GM18858 (cell line): ENCODE results near the gene CASTOR1.

ENCODE experiments used
- ATAC-seq: cut with Tn5 transposase; IDR thresholded peaks from one replicate; pipeline ENCODE4 v1.9.1; 2021; ENCODE audit not compliant: unreplicated experiment

Gene CASTOR1

DNA sequence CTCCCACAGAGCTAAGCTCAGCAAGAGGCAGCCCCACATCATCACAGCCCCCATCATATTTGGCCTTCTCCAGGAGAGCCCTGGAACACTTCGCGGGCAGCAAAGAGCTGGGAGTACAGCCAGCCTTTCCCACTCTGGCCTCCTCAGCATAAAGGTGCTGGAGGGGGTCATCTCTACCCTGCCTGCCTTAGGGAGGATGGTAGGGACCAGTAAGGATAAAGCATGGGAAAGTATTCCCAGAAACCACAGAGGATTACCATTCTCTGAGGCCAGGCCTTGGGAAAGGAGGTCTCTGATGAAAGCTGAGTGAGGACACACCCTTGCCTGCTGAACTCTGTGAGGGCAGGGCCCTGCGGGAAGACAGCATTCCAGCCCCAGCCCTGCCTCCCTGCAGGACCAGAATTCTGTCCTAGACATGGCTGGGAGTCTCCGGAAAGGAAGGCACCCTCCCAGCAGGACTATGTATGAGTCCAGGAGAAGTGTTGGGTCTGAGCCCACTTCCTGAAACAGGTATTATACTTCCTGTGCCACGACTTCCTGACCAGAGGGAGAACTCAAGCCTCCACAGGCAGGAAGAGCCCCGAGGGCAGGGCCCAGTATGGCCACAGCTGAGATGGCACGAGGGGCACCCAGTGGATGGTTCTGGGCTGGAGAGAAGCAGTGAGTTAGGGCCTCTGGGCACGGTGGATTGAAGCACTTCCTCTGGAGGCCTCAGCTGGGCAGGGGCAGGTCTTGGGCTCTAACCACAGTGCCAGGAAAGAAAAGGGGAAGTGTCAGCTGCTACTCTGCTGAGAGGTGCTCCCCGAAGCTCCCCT is 12.9 kb upstream of the CASTOR1 start:
- ATAC-seq = no peak

DNA sequence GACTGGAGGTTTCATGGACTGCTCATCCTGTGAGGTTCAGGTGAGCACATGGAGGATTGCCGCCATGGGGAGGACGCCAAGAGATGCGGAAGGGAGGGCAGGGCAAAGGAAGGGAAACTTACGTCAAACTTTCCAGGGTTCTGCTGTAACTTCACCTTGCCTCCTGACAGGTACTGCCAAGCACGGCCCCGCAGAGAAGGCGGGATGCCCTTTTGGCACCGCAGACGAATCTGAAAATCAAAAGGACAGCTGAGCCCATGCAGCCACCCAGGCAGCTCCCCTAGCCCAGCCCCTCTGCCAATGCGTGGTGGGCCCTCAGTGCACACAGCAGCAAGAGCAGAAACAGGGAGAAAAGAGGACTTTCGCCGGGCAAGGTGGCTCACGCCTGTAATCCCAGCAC is 10.0 kb upstream of the CASTOR1 start:
- ATAC-seq = no peak

DNA sequence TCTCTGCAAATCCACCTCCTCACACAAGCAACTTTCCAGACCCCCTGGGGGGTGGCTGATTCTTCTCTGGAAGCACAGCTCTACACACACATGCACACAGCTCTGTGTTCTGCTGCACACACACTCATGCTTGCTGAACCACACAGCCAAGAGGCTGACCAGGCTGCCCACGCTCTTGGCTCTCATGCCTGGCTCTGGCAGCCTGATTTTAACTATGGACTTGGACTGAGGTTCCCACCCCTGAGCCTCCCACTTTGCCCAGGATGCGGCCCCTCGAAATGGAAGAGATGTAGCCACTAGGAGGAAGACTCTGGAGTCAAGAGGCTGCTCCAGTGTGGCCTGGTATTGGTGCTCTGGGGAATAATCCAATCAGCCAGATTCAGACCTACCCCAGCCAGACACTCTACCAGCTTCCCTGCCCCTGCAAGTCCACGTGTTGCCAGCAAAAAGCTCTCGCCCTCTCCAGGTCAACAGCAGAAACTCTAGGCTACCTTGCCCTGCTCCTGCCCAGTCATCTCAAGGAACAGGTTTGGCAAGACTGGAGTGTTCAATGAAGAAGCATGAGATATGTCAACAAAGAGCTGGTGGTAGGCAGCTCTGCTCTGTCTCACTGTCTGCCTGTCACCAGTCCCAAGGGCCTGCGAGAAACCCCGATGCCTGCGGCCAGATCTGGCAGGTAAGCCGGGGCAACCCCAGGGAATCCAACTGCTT is 8.8 kb upstream of the CASTOR1 start:
- ATAC-seq = no peak

DNA sequence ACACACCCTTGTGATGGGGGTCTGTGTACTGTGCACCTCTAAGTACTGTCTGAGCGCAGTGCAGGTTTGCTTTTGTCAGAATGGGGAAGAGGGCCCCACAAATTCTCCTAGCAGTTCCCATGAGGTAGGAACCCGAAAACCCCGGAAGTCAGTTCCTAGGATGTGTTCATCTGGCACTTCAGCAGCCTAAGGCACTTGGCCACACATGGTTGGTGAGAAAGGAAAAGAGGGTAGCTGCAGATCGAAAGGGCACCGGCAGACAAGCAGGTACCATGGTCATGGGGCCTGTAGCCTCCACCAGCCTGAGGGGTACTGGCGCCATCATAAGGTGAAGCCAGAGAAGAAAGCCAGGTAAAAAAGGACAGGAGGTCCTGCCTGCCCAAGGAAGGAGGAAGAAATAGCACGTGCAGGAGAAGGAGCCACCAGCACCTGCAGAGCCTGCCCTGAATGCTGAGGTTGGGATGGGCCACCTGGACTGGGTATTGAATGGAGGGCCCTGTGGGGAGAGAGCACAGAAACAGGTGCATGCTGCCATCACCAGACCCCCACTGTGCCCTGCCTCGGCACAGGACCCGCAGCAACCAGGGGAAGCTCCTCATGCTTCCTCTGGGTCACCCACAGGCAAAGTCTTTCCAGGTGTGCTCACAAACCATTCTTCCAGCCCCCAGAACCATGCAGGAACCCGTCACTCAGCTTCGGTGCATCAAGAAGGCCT is 8.1 kb upstream of the CASTOR1 start:
- ATAC-seq = no peak

DNA sequence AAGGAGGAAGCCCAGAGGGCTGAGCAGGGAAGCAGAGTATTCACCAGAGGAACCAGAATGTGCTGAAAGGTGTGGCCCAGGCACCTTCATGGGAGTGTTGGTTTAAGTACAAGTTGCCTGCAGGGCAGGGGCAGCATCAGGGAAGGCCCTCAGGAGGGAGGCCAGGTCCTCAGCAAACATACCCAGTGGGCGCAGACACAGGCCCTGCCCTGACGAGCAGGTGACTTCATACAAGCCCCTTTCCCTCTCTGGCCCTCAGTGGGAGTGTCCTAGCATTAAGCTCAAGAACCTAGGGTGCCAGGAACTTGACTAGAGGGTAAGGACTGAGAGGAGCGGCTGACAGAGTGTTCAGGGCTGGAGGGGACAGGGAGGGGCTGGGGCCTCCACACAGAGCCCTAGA is 7.5 kb upstream of the CASTOR1 start:
- ATAC-seq = no peak

DNA sequence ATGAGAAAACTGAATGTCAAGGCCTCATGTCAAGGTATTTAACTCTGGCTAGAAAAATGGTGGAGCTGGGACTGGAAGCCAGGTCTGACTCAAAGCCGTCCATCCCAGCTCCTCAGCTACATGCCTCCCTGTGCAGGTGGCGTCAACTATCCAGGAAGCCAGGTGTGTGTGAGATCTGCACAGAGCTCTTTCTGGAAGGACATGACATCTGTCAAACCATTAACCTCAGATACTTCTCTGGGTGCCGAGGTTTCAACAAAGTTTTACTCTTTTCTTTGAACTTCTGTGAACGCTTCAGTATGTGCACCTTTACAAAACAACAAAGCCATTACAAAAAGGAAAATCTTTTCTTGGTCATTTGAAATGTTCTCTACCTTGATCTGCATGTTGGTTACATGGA is 7.0 kb upstream of the CASTOR1 start:
- no peak for ATAC-seq

DNA sequence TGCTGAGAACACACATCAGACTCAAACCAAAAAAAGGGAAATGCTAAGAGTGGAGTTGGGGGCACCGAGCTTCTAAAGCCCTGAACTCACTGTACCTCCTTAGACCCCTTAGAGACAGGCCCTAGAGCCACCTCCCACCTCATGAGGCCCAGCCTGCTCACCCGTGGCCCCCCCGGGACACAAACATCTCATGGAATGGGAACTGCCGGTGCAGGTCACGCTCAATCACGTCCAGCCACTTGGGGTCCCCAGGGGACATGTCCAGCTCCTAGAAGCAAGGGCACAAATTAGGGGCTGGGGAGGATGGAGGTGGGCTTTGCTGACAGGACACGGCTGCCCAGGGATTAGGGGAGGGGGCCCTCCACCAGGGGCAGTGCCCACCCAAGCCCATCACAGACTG is 6.3 kb upstream of the CASTOR1 start:
- no peak for ATAC-seq

DNA sequence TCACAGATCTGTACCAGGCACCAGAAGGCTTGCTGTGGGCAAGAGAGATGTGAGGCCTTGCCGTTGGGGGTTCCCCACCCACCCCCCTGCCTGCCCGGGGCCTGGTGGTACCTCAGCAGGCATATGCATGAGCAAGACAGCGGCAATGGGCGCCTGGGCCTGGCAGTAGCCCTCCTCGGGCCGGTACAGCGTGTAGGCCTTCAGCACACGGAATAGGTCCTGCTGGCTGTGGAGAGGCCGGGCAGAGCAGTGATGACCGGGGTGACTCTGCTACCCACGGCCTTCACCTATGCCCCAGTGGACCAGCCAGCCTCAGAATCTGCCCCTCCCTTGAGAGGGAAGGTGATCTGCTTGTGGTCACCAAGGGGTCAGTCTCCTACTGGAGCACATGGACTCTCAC is 5.5 kb upstream of the CASTOR1 start:
- no peak for ATAC-seq

DNA sequence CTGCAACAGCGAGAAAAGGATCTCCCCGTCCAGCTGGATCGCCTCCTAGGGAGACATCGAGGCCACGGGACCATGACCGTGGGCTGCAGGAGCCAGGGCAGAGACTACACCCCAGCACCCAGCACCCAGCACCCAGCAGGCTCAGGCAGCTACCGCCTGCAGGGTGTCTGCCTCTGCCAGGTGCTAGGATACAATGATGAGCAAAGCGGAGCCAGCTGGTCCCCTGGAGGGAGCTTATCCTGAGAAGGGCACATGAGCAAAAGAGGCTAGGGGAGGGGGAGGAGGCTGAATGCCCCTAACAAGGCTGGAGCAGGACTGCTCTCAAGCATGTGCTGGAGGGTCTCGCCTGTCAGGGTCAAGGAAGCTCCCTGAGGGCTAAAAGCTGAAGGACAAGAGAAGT is 4.8 kb upstream of the CASTOR1 start:
- no peak for ATAC-seq

DNA sequence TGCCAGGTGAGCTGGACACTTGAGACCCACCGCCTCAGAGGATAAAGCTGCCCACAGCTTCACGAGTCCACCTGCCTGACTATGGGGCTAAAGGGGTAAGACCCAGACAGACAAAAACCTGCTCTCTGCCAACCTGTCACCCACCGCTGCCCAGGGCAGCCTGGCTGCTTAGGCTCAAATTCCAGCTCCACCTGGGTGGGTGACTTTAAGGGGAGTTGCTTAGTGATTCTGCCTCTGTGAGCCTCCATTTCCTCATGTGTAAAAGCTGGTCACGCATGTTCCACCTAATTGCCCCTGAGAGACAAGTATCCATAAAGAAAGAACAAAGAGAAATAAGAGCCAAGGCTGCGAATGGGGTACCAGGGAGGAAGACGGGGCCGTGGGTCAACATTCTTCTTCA is 3.7 kb upstream of the CASTOR1 start:
- ATAC-seq = no peak

DNA sequence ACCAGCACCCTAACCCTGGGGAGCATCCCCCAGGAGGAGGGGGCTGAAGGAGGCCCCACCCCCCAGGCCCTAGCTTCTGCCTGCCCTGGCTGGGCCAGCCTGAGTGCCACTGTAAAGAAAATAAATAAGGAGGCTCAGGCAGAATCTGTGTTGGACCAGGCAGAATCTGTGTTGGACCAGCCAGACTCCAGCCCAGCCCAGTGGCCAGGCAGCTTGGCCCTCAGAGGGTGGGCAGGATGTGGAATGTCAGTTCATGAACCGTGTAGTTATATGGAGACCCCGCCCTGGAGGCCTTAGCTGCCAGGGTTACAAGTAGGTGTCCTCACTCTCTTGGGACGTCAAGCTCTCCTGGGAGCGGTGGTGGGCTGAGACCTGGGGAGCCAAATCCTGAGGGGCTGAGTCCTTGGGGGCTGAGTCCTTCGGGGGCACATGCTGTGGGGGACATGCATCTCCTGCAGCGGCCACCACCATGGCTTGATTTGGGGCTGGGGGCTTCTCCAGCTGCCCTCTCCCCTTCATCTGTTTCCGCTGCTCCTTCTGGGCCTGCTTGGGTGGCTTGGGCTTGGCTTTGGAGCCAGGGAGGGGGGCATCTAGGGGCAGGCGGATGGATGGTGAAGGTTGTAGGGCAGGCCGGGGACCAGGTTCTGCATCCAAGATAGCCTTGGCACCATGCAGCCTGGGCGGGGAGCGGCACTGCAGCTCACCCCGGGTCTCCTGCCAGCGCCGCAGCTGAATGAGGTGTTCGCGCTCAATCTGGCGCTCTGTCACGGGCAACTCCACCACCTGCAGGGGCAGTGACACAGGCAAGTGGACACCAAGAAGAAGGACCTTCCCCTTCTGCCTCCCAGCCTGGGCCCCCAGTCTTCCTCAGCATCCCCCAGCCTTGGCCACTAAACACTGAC is 3.0 kb upstream of the CASTOR1 start:
- no peak for ATAC-seq

DNA sequence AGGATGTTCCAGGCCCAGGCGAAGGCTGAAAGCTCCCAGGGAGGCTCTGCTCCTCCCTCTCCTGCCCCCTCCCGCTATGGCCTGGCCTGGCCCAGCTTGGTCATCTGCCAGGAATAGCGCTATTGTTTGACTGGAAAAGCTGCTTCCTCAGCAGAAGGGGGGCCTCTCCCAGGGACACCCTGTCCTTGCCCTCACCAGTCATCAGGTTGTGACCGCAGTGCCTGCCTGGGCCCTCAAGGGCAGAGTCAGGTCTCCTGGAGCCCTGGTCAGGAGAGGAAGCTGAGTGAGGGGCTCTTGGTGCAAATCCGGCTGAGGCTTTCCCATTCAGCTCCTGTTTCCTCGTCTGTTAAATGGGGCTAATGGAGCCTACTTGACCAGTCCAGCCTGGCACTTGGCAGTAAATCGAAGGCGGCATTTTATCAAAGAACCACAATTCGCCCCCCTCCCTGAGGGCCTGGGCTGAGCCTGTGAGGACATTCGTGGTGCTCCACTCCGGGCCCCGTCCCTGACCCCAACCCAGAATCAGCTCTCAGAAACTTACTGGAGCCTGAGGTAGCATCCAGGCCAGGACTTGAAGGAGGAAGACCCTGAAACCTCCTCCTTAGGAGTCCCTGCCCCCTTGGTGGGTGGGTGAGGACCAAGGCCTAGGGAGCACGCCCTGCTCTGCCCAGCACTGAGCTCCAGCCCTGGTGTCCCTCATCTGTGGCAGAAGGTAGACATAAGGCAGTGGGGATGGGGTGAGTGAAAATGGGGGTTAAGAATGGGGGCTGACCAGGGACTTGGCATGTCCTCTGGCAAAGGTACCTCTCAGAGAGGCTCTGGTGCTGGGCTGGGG is 2.0 kb upstream of the CASTOR1 start:
- no peak for ATAC-seq

DNA sequence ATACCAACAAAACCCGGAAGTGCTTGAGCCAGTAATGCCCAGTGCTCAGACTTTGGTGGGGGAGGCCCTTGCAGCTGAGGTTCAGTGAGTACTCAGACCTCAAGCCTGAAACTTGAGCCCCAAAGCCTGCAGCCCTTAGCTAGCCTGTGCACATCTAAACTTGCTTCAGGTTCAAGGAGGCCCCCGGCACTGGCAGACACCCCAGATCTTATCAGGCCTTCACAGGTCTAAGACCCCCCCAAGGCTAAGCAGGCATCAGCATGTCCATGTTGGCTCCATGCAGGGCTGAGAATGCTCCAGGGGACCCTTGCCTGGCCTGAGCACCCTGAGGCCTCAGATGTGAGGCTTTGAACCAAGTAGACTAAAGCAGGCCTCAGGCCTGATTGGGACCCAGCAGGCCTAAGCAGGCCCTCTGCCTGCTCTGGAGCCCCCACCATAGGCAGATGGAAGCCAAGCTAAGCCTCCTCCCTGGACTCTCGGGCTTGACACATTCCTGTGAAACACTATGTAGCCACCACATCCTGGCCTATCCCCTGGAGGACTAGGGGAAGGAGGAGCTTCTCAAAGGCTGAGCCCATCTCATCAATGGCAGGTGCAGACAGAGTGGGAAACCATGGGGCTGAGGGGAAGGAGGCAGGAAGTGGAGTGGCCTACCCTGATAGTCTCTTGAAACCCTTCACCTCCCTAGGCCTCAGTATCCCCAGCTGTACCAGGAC is 1.2 kb upstream of the CASTOR1 start:
- ATAC-seq = no peak

DNA sequence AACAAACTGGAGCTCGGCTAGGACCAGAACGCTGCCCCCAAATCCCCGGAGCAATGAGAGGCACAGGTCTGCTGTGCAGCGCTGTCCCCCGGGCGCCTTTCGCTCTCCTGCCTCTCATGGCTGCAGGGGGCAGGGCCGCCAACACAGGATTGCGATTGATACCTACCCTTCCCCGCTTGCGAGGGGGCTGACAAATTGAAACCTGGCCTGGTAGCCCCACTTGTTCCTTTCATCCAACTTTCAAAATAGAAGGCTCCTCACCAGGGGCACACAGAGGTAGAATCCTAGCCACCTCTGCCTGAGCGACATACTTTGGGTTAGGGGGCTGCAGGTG is 642 bp upstream of the CASTOR1 start:
- ATAC-seq = no peak

DNA sequence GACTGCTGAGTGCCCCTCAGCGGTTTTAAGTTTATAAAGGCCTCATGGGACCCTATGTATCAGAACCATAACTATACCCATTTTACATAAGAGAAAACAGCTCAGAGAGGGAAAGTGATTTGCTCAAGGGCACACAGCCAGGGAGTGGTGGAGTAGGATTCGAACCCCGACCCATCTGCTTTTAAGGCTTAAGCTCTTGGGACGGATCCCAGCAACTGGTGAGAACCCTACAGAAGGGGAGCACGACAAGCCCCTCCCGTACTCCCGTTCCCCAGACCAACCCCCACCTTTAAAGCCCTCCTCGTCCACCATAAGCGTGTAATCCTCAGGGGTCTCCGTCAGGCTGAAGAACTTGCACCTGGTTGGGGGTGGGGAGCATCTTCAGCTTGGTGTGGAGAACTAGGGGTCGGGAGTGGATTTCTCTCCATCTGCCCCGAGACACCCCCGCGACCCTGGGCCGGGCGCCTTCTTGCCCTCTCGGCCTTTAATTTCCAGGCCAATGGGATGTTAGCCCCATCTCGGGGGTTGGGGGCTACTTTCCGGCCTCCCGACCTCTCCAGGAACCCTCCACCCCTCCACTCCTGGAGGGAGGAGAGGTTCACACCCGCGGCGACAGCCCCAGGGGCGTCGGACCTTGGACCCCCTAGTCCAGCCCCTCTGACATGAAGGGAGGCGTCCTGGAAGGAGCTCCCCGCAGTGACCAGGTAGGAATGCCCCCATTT is 725 bp downstream of the CASTOR1 start:
- ATAC-seq = no peak

DNA sequence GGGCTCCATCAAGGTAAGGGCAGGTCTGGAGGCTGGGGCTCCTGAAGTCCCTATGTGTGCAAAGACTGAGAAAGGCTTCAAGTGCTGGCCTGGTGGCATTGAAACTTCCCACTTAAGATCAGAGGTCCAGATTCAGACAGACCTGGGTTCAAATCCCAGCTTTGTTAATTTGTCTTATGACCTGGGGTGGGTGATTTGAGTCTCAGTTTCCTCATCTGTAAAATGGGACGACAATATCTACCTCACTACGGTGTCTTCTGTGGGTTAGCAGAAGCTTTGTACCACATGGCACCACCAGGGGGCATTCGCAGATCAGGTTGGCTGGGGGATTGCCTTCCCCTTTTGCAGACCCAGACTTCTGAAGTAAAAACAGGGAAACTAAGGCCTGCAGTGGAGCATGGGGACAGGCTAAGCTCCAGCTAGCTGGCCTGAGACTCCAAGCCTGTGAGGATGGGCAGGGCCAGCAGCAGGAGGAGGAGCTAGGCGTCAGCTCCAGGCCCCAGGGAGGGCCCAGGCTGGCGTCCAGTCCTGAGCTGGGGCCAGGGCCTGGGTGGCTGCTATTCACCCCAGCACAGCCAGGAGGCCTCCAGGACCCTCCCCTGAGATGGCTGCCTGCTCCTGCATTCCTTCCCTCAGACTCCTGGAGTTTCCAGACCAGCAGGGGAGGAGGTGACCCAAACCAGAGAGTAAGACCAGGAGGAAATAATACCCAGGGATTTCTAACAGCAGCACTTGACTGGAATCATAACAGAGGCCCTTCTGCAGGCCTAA is 1.5 kb downstream of the CASTOR1 start:
- no peak for ATAC-seq

DNA sequence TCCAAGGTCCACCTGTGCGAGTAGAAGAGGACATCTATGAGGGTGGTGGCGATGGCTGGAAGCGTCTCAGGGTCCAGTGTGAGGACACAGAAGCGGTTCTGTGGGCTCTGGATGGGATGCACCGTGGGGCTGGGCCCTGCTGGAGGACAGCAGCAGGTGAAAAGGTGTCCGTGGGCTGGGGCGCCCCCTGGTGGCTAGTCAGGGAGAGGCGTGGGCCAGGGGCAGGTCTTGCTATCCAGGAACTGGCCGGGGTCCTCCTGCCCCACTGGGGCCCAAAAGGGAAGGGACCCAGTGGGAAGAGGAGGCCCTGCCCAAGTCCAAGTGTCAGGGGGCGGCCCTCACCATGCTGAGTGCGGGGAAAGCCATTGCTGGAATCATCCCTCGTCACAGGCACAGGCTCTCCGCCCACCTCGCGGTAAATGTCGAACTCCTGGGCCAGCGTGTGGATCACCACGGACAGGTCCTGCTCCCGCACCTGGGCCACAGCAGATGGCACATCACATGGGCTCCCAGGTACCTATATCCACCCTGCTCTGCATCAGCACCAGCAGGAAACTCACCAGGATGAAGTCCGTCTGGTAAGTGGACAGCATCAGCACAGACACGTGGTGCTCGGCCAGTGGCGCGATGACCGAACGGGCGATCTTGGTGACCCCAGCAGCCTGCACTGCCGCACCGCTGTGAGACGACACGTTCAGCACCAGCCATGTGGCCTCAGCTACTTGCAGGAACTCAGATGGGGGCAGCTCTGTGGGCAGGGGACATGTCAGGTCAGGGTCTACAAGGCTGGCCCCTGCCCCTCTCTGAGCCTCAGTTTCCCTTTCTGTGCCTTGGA is 2.3 kb downstream of the CASTOR1 start:
- no peak for ATAC-seq
